Stimulated activated CD8-positive, alpha-beta memory T cell treated with anti-CD3 and anti-CD28 coated beads, Interleukin-12 subunit alpha, Interleukin-12 subunit beta, amount 100 ng/mL, for 1 hour (primary cell): Measurements from ENCODE around the gene IPO13.

Source experiments
- DNase-seq: peaks from one replicate; pipeline ENCODE4 v3.0.0-alpha.2; 2020; ENCODE audit warnings: low read depth

Gene IPO13

DNA sequence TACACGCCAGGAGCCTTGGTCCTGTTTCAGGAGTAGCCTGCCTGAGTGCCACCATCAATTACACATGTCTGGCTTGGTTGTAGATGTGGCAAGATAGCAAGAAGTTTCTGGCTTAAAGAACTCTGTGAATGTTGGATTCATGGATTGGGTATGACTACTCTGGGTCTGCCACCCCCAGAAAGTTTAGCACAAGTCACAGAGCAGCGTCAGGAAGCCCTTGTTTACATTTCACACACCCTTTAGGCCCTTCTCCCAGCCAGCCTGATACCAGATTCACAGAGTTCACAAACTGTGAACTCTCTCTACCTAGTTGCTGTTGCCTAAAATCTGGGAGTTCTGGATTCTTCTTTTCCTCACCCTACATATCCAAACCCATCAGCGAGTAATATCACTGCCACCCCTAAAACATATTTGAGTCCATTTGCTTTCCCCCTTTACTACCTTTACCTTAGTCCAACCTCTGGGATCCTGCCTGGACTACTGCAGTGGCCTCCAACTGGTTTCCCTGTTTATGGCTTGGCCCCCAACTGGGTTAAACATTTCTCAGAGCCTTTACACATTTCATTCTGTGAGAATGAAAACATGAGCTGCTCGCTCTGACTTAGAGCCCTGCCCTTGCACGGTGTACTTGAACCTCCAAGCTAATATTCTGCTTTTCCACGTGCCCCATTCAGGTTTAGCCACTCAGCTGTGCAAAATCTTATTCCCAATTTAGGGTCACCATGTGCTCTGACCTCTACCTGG is 40.6 kb downstream of the IPO13 start:
- no peak for DNase-seq

DNA sequence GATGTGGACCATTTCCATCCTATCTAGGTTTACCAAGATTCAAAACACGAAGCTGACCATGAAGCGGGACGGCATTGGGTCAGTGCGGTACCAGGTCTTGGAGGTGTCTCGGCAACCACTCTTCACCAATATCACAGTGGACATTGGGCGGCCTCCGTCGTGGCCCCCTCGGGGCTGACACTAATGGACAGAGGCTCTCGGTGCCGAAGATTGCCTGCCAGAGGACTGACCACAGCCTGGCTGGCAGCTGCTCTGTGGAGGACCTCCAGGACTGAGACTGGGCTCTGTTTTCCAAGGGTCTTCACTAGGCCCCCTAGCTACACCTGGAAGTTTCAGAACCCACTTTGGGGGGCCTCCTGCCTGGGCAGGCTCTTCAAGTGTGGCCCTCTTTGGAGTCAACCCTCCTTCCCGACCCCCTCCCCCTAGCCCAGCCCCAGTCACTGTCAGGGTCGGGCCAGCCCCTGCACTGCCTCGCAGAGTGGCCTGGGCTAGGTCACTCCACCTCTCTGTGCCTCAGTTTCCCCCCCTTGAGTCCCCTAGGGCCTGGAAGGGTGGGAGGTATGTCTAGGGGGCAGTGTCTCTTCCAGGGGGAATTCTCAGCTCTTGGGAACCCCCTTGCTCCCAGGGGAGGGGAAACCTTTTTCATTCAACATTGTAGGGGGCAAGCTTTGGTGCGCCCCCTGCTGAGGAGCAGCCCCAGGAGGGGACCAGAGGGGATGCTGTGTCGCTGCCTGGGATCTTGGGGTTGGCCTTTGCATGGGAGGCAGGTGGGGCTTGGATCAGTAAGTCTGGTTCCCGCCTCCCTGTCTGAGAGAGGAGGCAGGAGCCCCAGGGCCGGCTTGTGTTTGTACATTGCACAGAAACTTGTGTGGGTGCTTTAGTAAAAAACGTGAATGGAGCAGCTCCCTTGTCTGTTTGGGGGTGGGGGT is 43.8 kb downstream of the IPO13 start:
- no peak for DNase-seq

DNA sequence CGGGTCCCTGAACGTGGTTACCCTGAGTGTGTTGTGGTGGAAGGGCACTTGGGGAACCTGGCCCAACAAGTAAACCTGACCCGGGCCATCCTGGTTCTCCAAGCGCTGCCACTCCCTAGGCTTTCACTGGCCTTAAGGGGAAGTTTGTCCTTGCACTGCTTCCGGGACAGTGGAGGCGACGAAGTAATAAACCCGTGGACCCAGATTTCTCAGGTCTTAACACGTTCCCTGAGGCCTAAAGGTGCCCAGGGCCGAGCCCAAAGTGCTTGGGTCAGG is 44.4 kb downstream of the IPO13 start:
- no peak for DNase-seq

DNA sequence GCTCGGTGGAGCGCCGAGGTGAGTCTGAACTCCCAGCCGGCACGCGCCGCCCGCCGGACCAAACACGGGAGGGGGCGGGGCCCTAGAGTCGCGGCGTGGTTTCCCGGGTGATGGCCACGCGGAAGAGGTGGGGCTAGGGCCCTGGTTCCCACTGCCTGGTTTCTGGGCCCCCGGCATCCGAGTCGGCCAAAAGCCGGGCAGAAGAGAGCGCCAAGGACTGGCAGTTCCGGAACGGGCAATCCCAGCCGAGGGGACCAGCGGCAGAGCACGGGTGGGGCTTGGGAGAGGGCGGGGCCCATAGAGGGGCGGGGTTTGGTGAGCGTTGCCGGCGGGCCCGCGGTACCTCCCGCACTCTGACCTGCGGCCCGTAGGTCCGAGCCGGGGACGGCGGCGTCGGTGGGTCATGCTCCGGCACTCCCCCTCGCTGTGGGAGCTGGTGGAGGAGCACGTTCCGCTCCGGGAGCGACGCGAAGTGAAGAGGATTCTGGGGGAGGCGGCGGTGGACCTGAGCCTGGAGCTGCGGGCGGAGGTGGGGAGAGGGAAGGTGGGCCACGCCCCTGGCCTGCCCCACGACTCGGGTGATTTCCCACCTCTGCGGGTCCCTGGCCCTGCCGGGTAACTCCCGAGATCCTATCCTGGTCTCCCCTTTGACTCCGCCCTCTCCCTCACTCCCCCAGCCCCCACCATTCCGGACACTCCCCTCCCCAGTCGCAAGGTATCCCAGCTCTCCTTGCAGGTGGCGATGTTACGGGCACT is 44.9 kb downstream of the IPO13 start, which contains the start of gene CCDC24:
Gene CCDC24, plus strand, starts transcription at position 124 of the 756 bp plus-strand sequence. Its CDS starts 280 bp downstream, at position 404.
- peak; percentile 50 for DNase-seq

DNA sequence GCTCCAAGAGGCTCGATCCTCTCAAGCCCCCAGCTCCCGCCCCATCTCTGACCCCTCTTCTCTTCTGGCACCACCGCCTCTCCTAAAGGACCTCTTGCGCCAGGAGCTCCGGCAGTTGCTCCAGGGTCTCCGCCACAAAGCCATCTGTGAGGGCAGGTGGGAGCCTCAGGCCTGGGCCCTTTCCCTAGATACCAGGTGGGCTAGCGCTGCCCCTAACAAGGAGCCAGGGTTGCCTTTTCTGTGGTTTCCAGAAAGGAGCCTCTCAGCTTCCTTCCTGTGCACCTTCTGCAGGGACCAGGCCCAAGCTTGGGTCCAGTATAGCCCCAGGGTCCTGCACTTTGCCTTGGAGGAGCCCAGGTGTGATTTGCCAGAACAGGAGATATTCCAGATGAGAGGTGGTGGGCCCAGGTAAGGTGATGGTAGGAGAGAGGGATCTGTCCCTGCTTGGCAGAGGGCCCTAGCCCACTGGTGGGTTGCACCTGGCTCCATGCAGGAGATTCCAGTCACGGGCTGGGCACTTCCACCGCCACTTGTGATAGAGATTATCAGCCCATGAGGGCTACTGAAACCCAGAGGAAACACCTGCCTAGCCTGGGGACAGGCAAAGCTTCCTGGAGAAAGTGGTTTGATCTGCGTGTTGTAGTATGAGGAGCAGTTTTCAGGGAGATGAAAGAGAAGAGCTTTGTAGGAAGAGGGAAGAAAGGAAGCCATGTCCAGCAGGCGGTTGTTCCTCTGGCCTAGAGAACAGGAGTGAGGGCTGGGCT is 45.7 kb downstream of the IPO13 start:
- DNase-seq = no peak

DNA sequence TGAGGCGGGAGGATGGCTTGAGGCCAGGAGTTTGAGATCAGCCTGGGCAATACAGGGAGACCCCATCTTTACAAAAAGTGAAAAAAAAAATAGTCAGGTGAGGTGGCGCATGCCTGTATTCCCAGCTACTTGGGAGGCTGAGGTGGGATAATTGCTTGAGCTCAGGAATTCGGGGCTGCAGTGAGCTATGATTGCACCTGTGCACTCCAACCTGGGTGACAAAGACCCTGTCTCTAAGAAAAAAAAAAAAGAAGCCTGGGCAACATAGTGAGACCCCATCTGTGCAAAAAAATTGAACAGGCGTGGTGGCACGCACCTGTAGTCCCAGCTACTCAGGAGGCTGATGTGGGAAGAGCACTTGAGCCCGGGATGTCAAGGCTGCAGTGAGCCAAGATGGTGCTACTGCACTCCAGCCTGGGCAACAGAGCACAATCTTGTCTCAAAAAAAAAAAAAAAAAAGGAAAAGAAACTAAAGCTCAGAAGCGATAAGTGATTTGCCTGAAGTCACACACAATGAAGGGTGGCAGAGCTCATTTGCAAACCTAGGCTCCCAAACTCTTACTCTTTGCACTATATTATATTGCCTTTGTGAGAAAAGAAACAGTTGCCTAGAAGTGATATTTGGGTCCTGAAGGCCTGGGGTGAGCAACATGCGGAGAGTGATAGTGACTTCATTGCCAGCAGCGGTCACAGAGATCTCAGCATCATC is 46.6 kb downstream of the IPO13 start:
- no peak for DNase-seq

DNA sequence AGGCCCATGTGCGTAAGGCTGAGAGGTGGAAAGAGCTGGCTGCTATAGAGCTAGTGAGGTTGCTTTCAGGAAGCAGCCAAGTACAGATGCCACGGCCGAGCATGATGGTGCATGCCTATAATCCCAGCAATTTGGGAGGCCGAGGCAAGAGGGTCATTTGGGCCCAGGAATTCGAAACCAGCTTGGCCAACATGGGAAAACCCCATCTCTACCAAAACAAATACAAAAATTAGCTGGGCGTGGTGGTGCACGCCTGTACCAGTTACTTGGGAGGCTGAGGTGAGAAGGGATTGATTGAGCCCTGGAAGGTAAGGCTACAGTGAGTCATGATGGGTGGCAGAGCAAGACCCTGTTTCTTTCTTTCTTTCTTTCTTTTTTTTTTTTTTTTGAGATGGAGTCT is 47.3 kb downstream of the IPO13 start:
- no peak for DNase-seq

DNA sequence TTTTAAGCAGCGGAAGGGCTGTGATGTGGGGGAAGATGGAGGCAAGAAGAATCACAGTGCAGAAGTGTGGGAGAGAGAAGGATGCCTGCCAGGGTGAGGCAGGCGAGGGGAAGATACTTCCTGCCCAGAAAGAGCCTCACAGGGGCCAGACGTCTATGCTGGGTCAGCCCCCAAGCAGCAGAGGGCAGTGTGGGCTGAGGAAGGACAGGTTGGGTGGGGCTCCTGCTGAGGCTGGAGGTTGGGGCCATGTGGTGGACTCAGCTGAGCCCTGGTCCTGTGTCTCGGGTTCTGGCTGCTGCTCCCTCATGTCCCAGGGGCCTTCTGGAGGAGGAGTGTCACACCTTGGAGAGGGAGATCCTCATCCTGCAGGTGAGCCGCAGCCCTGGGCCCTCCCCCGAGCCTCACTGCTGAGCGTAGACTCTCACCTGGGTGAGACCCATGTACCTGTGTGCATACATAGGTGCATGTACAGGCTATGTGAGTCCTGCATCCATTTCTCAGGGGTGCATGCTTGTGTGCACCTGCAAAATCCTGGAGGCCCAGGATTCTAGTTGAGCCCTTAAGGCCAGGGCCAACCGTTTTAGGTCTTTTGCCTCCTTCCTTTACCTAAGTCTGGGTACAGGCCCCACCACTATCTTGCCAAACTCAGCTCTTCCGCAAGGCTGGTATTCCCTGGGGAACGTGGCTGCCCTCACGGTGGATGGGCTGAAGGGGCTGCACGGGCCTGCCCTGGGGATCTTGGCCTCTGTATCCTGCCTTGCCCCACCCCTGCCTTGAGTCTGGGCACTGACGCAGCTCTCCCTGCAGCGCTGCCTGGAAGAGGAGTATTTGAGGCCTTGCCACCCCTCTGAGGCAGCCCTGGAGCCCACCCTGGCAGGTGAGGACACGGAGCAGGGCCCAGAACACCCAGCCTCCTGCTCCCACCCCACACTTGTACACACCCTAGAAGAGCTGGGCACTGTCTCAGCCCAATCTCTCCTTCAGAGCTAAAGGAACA is 48.3 kb downstream of the IPO13 start:
- no peak for DNase-seq

DNA sequence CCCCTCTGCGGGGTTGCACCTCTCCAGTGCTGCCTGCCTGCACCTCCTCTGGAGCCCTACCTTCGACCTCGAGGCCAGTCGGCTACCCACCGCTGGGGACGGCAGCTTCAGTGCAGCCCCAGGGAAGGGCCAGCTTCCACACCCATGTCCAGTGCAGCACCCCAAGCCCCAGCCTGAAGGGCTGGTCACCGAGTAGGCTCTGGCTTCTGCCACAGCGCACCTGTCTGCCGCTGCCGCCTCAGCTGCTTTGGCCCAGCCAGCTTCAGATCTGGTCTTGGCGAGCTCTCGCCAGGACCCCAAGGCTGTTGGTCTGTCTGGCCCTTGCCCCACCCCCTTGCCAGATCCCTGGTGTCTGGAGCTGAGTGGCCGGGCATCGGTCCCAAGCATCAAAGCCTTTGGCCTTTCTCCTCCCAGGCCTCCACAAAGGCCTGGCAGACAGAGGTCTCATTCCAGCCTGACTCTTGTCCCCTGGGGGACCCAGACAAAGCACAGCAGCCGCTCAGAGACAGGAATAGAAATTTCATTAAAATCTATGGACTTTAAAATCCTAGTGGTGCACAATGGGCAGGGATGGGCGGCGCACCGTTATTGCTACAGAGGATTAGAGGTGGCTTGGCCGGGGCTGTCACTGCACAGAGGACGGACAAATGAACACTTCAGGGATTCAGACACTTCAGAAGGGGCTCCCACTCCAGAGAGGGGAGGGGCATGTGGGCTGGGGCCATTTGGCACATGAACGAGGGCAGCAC is 49.4 kb downstream of the IPO13 start:
- DNase-seq = no peak

DNA sequence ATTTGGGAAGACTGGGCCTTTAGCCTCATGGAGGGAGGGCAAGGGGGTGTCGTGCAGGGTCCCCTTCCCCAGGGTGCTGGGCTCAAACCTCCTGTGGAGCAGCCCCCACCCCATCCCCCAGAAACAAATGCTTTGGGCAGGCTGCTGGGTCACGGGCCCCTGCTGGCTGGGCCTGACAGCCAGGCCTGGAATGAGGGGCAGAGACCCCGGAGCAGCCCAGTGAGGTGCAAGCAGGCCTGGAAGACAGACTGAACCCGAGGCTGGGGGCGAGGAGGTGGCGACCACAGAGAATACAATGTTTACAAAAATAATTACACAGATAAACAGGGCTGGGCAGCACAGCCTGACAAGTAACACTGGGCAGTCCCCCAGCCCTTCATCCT is 50.0 kb downstream of the IPO13 start:
- DNase-seq = no peak

DNA sequence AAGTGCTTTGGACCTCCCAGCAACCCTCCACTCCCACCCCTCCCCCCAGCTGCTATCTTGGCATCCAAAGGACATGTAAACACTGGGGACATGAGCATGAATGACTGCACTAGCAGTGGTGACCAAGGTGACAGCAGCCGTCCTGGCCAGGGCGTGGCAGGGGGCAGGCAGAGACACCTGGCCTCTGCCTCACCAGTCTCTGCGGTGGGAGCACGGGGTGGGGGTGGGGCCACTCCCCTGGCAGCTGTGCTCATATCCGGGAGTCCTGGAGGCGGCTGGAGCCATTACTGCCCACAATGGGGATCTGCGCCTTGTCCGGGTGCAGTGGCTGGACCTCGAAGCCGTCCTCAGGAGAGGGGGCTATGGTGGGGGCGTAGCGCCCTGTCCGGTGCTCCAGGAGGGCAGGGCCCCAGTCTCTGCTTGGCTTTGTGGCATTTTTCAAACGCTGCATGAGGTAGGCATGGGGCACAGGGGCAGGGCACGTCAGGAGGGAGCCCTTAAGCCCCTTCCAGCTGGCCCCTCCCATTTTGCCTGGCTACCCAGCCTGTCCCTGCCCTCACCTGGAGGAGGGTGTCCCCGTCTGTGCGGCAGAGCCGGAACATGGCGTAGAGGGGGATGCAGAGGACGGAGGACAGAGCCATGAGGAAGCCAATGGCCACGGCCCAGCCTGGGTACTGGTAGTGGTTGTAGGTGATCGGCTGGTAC is 50.7 kb downstream of the IPO13 start:
- DNase-seq = no peak

DNA sequence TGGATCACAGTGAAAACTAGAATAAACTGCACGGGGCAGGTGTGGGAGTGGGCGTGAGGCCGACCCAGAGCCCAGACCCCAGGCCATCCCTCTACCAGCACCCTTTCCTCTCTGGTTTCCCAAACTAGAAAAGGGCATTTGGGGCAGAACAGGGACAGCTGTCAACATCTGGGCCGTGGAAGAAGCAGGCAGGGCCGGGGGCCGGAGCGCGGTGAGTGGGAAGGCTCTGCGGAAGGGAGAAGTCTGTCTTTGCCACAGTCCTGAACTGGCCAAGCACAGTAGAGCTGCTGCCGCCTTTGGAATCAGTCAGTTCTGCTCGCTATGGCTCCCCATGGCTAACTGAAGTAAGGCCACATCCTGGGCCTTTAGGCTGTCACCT is 51.2 kb downstream of the IPO13 start:
- DNase-seq = no peak

DNA sequence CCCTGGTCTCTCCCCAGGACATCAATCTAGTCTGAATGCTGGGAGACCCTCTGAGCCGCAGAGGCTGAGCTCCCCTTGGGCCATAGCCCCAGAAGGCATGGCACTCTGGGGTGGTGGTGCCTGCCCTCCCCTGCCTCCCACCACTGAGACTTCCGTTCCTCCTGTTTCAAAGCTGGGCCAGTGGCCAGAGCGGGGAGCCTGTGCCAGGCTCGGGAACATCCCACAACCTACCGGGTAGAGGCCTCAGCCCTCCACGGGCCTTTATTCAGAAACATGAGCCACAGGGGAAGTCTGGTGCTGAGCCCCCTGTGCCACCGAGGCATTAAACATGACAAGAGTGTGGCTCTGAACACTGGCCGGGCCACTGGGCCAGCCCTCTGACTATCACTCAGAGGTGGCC is 52.7 kb downstream of the IPO13 start:
- DNase-seq = no peak

DNA sequence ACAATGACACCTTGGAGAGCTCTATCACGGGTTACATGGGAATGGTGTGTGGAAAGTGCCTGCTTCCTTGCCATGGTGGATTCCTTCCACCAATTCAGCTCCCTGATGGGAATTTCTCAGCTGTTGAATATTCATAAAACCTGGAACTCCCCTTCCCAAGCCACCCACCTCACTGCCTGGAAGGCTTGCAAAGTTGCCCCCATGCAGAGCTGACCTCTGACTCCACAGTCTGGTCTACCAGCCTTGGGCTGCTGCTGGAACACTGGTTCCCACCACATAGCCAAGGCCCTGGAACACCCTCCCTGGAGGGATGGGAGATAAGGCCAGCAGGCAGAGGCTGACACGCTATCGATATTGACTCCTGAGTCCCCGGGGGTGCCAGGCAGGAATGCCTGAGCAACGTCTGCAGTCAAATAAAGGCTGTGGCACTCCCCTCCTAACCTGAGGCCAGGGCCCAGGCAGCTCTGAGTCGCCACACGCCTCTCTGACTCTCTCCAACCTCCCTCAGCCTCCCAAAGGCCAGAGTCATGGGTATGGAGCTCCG is 53.4 kb downstream of the IPO13 start:
- DNase-seq = no peak

DNA sequence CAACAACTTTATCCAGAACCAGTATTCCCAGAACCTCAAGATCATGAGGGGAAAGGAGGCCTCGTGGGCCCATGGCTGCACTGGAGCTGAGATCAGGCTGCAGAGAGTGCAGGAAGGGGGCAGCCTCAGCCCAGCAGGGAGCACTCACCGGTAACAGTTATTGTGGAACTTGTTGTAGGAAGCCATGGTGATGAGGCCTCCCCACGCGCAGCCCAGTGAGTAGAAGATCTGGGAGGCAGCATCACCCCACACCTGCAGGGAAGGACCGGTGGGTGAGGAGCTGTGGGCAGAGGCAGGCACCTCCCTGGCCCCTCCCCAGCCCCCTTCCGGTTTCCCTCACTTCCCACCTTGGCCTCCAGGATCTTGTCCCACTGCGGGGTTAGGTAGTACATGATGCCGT is 55.4 kb downstream of the IPO13 start:
- DNase-seq = no peak

DNA sequence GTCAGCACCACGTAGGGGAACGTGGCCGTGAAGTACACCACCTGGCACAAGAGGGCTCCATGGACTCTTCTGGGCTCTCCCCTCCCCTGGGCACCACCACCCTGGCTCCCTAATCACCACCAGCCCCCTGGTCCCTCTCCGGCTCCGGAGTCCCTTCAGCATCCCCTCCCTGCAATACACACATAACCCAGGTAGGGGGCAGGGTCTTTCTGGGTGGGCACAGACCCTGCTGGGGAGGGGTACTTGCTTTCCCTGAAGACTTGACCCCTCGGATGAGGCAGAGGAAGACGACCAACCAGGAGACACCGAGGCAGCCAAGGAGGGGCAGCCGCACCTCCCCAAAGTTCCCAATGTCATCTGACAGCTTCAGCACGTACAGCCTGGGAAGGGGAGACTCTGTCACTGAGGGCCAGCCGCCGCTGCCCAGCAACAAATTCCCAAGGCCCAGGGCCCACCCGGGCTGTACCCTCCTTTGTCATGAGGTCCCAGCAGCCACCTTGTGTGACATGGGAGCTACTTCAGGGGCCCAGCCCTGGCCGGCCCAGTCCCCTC is 55.9 kb downstream of the IPO13 start:
- DNase-seq = no peak

DNA sequence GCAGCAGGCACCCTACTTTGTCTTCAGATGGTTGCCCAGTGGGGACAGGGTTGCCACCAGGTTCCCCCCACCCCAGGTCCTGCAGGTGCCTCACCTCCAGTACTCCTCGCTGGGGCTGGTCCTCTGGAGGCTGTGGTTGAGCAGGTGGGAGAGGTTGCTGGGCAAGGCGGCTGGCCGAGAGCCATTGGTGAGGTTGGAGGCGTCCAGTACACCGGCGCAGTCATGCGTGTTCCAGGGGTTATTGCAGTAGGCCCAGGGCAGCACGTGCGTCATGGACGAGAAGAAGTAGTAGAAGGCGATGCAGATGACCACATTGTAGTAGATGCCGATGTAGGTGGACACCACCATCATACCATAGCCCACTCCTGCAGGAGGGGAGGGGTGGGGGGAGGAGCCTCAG is 61.5 kb downstream of the IPO13 start:
- no peak for DNase-seq

DNA sequence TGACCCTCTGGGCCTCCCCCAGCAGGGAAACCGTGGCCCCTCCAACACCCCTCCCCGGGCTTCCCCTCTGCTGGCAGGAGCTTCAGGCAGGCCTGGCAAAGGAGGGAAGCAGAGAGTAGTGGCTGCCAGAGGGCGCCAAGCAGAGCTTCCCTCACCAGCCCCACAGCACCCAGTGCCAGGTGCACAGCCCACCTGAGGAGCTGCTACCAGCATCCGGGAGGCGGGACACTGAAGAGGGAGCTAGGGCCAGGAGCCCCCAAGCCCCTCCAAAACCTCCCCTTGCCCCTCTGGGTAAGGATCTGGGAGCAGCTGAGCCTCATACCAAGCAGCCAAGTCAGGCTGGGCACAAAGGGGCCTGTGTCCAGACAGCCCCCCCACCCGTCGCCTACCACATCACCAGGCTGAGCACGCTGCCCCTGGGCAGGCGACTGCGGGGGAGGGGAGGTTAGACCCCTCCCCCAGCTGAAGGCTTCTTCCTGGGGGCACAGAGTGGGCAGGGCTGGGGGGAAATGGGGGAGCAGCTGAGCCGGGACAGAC is 64.3 kb downstream of the IPO13 start:
- DNase-seq = no peak
